Lower lobe of right lung (tissue), 2 donors: ENCODE results near the gene DDX53. TPM values are rescaled to one million over a fixed set of nuclear protein-coding genes. Genes with fewer than 3 reads are reported as not detected.

Source experiments
- ATAC-seq, 2 donors: fragments of 200-7000 bp; cut with Tn5 transposase; one replicate each; pipeline ENCODE4 v1.9.1; 2020 to 2022; ENCODE audit warnings: mild to moderate bottlenecking in 2 of 2, moderate library complexity in 2 of 2
- DNase-seq: peaks from one replicate; pipeline ENCODE4 v3.0.0-alpha.2; 2020
- H3K27ac ChIP-seq: fragments of 200-600 bp; one replicate; pipeline ENCODE4 v1.8.0; 2022
- H3K27me3 ChIP-seq: fragments of 200-600 bp; one replicate; pipeline ENCODE4 v1.8.0; 2022; ENCODE audit warnings: low read depth
- H3K36me3 ChIP-seq: fragments of 200-600 bp; one replicate; pipeline ENCODE4 v1.8.0; 2022; ENCODE audit warnings: mild to moderate bottlenecking
- H3K4me1 ChIP-seq: fragments of 200-600 bp; one replicate; pipeline ENCODE4 v1.8.0; 2022
- H3K4me3 ChIP-seq: fragments of 200-600 bp; one replicate; pipeline ENCODE4 v1.8.0; 2022; ENCODE audit warnings: mild to moderate bottlenecking
- H3K9me3 ChIP-seq: fragments of 200-600 bp; one replicate; pipeline ENCODE4 v1.8.0; 2022
- CTCF ChIP-seq: fragments of 200-600 bp; IDR thresholded peaks from one replicate; pipeline ENCODE4 v1.8.0; 2022; ENCODE audit warnings: antibody characterized with exemption, mild to moderate bottlenecking
- intact Hi-C: fragments of 100-400 bp; cut with DNase I; formaldehyde crosslinking; loops from one replicate; pipeline ENCODE4 v1.11.0; 2022
- total RNA-seq: library from RNA; stranded (reverse); fragmentation: NEBNext Ultra II Directional; extraction: Animal tissue kit (Norgen Biotek cat#: 25700); gene quantifications from one replicate; pipeline ENCODE4 v1.2.1, GENCODE V29; 2021
- donor health status: DM: no; HTN: yes; CAD: no; lungs with severe emphysema.

DDX53 gene
- total RNA-seq, 1 donor from 2014 or later: not detected

GRCh38 chrX:22985958-22986357 is 13.8 kb upstream of the DDX53 start:
- intact Hi-C loops: no loop called here
- H3K36me3 ChIP-seq: no peaks in the 10 kb centered on the region
- ATAC-seq (no peak), DNase-seq (no peak)
- no peaks in the 10 kb centered on the region for H3K4me1 ChIP-seq
- no peak for TF ChIP-seq CTCF
- H3K27me3 ChIP-seq: no peaks in the 10 kb centered on the region
- no peak overlapping the region for H3K27ac ChIP-seq
- no peak overlapping the region for H3K4me3 ChIP-seq
- no peaks in the 10 kb centered on the region for H3K9me3 ChIP-seq

GRCh38 chrX:22987452-22987851 is 12.3 kb upstream of the DDX53 start:
- intact Hi-C loops: no loop called here
- no peaks in the 10 kb centered on the region for H3K27me3 ChIP-seq
- H3K4me3 ChIP-seq: no peak overlapping the region
- TF ChIP-seq CTCF: no peak
- no peak for DNase-seq
- ATAC-seq: no peak
- H3K27ac ChIP-seq: no peak overlapping the region
- no peaks in the 10 kb centered on the region for H3K4me1 ChIP-seq
- no peaks in the 10 kb centered on the region for H3K9me3 ChIP-seq
- H3K36me3 ChIP-seq: no peaks in the 10 kb centered on the region

- Histone ChIP-seq H3K27me3 (no peaks in the 10 kb centered on the region), H3K27ac (no peak overlapping the region), H3K9me3 (no peaks in the 10 kb centered on the region), H3K4me3 (no peak overlapping the region), H3K36me3 (no peaks in the 10 kb centered on the region), H3K4me1 (no peaks in the 10 kb centered on the region)
- DNase-seq (no peak), ATAC-seq (no peak)
- no peak for TF ChIP-seq CTCF
- intact Hi-C loops: no loop called here
Measured at GRCh38 chrX:23003116-23003515, 3.4 kb downstream of the DDX53 start.

- Histone ChIP-seq H3K9me3 (no peaks in the 10 kb centered on the region), H3K4me1 (no peaks in the 10 kb centered on the region), H3K4me3 (no peak overlapping the region), H3K27me3 (no peaks in the 10 kb centered on the region), H3K36me3 (no peaks in the 10 kb centered on the region), H3K27ac (no peak overlapping the region)
- ATAC-seq (no peak), DNase-seq (no peak)
- peak; percentile 12 for TF ChIP-seq CTCF
- intact Hi-C loops: no loop called here
Measured at GRCh38 chrX:23008431-23009099, 8.8 kb downstream of the DDX53 start.

GRCh38 chrX:23012162-23012561 is 12.4 kb downstream of the DDX53 start:
- ATAC-seq: no peak
- DNase-seq: no peak
- TF ChIP-seq CTCF: no peak
- Histone ChIP-seq H3K36me3 (no peaks in the 10 kb centered on the region), H3K27ac (no peak overlapping the region), H3K27me3 (no peaks in the 10 kb centered on the region), H3K4me3 (no peak overlapping the region), H3K4me1 (no peaks in the 10 kb centered on the region), H3K9me3 (no peaks in the 10 kb centered on the region)
- intact Hi-C loops: no loop called here
